ENCODE data around the gene LRTM2. TPM values are rescaled to one million over a fixed set of nuclear protein-coding genes. Genes with fewer than 3 reads are reported as not detected.

Gene LRTM2
- total RNA-seq, 6 experiments from 2014 or later = not detected

- no peak for TF ChIP-seq CTCF (IDR thresholded peaks at IDR 0.05)
Measured at GRCh38 chr12:1877169-1877878, 57.0 kb downstream of the LRTM2 start.

GRCh38 chr12:1878214-1878613 lies 57.8 kb downstream of the LRTM2 start:
- no peak overlapping the region for H3K27ac Mint-ChIP-seq
- no peak overlapping the region for H3K4me3 Mint-ChIP-seq
- H3K4me1 Mint-ChIP-seq (ENCODE audit: low read depth) = no peaks in the 10 kb centered on the region
- no peaks in the 10 kb centered on the region for H3K36me3 Mint-ChIP-seq (ENCODE audit: low read depth)
- H3K9me3 Mint-ChIP-seq = no peaks in the 10 kb centered on the region
- peaks cover 67% of the 10 kb centered on the region for H3K27me3 Mint-ChIP-seq (ENCODE audit: insufficient read depth)
- DNase-seq = no peak
- no peak for TF ChIP-seq CTCF (IDR thresholded peaks at IDR 0.05)

More at GRCh38 chr12:1877169-1877878, 57.0 kb downstream of the LRTM2 start:
- no peaks in the 10 kb centered on the region for H3K4me1 Mint-ChIP-seq (ENCODE audit: low read depth)
- H3K36me3 Mint-ChIP-seq (ENCODE audit: low read depth) = no peaks in the 10 kb centered on the region
- peaks cover 70% of the 10 kb centered on the region for H3K27me3 Mint-ChIP-seq (ENCODE audit: insufficient read depth)
- no peak overlapping the region for H3K4me3 Mint-ChIP-seq
- H3K27ac Mint-ChIP-seq = no peak overlapping the region
- no peaks in the 10 kb centered on the region for H3K9me3 Mint-ChIP-seq
- no peak for DNase-seq

- Mint-ChIP-seq H3K4me3 (no peak overlapping the region), H3K9me3 (no peaks in the 10 kb centered on the region), H3K27me3 (ENCODE audit: insufficient read depth) (peaks cover 68% of the 10 kb centered on the region), H3K4me1 (ENCODE audit: low read depth) (no peaks in the 10 kb centered on the region), H3K36me3 (ENCODE audit: low read depth) (no peaks in the 10 kb centered on the region), H3K27ac (no peak overlapping the region)
- DNase-seq = no peak
- no peak for TF ChIP-seq CTCF (IDR thresholded peaks at IDR 0.05)
Measured at GRCh38 chr12:1878695-1879094, 58.3 kb downstream of the LRTM2 start.

- Mint-ChIP-seq H3K4me3 (no peak overlapping the region), H3K27me3 (ENCODE audit: insufficient read depth) (peaks cover 65% of the 10 kb centered on the region), H3K9me3 (no peaks in the 10 kb centered on the region), H3K36me3 (ENCODE audit: low read depth) (no peaks in the 10 kb centered on the region), H3K27ac (no peak overlapping the region), H3K4me1 (ENCODE audit: low read depth) (no peaks in the 10 kb centered on the region)
- TF ChIP-seq CTCF (IDR thresholded peaks at IDR 0.05) = no peak
- no peak for DNase-seq
Measured at GRCh38 chr12:1879633-1880032, 59.3 kb downstream of the LRTM2 start.

GRCh38 chr12:1880153-1880845 lies 59.9 kb downstream of the LRTM2 start:
- Mint-ChIP-seq H3K9me3 (no peaks in the 10 kb centered on the region), H3K4me1 (ENCODE audit: low read depth) (no peaks in the 10 kb centered on the region), H3K27me3 (ENCODE audit: insufficient read depth) (peaks cover 60% of the 10 kb centered on the region), H3K36me3 (ENCODE audit: low read depth) (no peaks in the 10 kb centered on the region), H3K27ac (no peak overlapping the region), H3K4me3 (no peak overlapping the region)
- no peak for DNase-seq
- TF ChIP-seq CTCF (IDR thresholded peaks at IDR 0.05) = no peak
